ENCODE measurements around the gene PEDS1.

DNA sequence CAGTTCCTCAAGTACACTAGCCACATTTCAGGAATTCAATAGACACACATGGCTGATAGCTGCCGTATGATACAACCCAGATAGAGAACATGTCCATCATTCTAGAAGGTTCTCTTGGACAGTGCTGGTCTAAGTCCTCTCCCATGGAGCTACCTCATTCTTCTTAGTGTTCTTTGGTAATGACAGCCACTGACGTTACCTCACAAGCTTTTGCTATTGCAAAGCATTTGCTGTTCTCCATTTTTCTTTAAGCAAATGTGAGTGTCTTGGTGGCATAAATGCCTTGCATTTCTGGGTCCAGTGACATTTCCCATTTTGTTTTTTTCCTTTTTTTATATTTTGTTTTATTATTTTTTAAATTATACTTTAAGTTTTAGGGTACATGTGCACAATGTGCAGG, 28.8 kb upstream of the PEDS1 start:
- TF ChIP-seq CTCF (IDR thresholded peaks at IDR 0.05) (no peak), POLR2A (IDR thresholded peaks at IDR 0.05) (no peak), EP300 (IDR thresholded peaks at IDR 0.05) (no peak), POLR2AphosphoS5 (IDR thresholded peaks at IDR 0.05) (no peak)

Measured in upper lobe of left lung (tissue), 4 donors.